GM23338 (cell line): ENCODE measurements around the gene CELF2. TPM values are rescaled to one million over a fixed set of nuclear protein-coding genes. Genes with fewer than 3 reads are reported as not detected.

ENCODE experiments used
- ATAC-seq: fragments of 200-7000 bp; cut with Tn5 transposase; 3 replicates; pipeline ENCODE4 v1.9.1; 2020
- DNase-seq: peaks from one replicate; pipeline ENCODE4 v3.0.0-alpha.2; 2015; ENCODE audit warnings: low spot score
- H2AFZ ChIP-seq: fragments of 200-600 bp; sonication (generic); 2 replicates; pipeline ENCODE4 v1.8.0; 2016; ENCODE audit warnings: antibody characterized with exemption, mild to moderate bottlenecking, moderate library complexity
- H3F3A ChIP-seq: fragments of 200-600 bp; sonication (generic); replicated peaks from 2 replicates; pipeline ENCODE4 v1.8.0; 2017; ENCODE audit warnings: antibody characterized with exemption, mixed run types, low read depth
- H3K27ac ChIP-seq: fragments of 200-600 bp; sonication (generic); 2 replicates; pipeline ENCODE4 v1.6.1; 2016; ENCODE audit warnings: low read depth
- H3K27me3 ChIP-seq: fragments of 200-600 bp; sonication (generic); 2 replicates; pipeline ENCODE4 v1.8.0; 2016; ENCODE audit warnings: mild to moderate bottlenecking, mixed run types, moderate library complexity; ENCODE audit not compliant: insufficient read depth
- H3K36me3 ChIP-seq: fragments of 200-600 bp; sonication (generic); 2 replicates; pipeline ENCODE4 v1.8.0; 2016; ENCODE audit warnings: mild to moderate bottlenecking; ENCODE audit not compliant: insufficient read depth
- H3K4me1 ChIP-seq: fragments of 200-600 bp; sonication (generic); 2 replicates; pipeline ENCODE4 v1.8.0; 2016; ENCODE audit warnings: mild to moderate bottlenecking, moderate library complexity; ENCODE audit not compliant: insufficient read depth
- H3K4me2 ChIP-seq: fragments of 200-600 bp; sonication (generic); 2 replicates; pipeline ENCODE4 v1.7.1; 2017; ENCODE audit warnings: mixed run types
- H3K4me3 ChIP-seq: fragments of 200-600 bp; sonication (generic); 2 replicates; pipeline ENCODE4 v1.6.1; 2016; ENCODE audit warnings: mixed run types
- H3K79me2 ChIP-seq: fragments of 200-600 bp; sonication (generic); replicated peaks from 2 replicates; pipeline ENCODE4 v1.8.0; 2017; ENCODE audit warnings: mild to moderate bottlenecking; ENCODE audit not compliant: insufficient read depth
- H3K9me2 ChIP-seq: fragments of 200-600 bp; sonication (generic); 2 replicates; pipeline ENCODE4 v1.8.0; 2017; ENCODE audit not compliant: insufficient read depth
- H4K20me1 ChIP-seq: fragments of 200-600 bp; sonication (generic); replicated peaks from 2 replicates; pipeline ENCODE4 v1.8.0; 2017; ENCODE audit warnings: mild to moderate bottlenecking; ENCODE audit not compliant: insufficient read depth
- H3K27ac Mint-ChIP-seq: 2 replicates; pipeline ENCODE4 v1.8.0; 2020; ENCODE audit warnings: inconsistent platforms, mild to moderate bottlenecking, moderate library complexity, mixed read lengths
- H3K27me3 Mint-ChIP-seq: 3 replicates; pipeline ENCODE4 v1.8.0; 2022; ENCODE audit warnings: low read depth, mild to moderate bottlenecking, moderate library complexity, mixed read lengths, inconsistent platforms; ENCODE audit not compliant: insufficient read depth, poor library complexity
- H3K36me3 Mint-ChIP-seq: 3 replicates; pipeline ENCODE4 v1.8.0; 2021; ENCODE audit warnings: low read depth, mild to moderate bottlenecking, inconsistent platforms, moderate library complexity, mixed read lengths
- H3K4me1 Mint-ChIP-seq: 3 replicates; pipeline ENCODE4 v1.8.0; 2020; ENCODE audit warnings: mild to moderate bottlenecking, inconsistent platforms, mixed read lengths
- H3K4me3 Mint-ChIP-seq: 3 replicates; pipeline ENCODE4 v1.8.0; 2021; ENCODE audit warnings: moderate library complexity, mild to moderate bottlenecking, inconsistent platforms, mixed read lengths
- H3K9me3 Mint-ChIP-seq: 3 replicates; pipeline ENCODE4 v1.8.0; 2020; ENCODE audit warnings: moderate library complexity, mild to moderate bottlenecking, inconsistent platforms, mixed read lengths
- CREB1 ChIP-seq: fragments of 250-450 bp; sonication (Bioruptor Pico); IDR thresholded peaks from 2 replicates; pipeline ENCODE4 v1.5.0; 2020; ENCODE audit warnings: low read depth, mild to moderate bottlenecking, moderate library complexity
- EZH2phosphoT487 ChIP-seq: fragments of 200-600 bp; sonication (generic); IDR thresholded peaks from one replicate; pipeline ENCODE4 v1.8.1; 2018; ENCODE audit warnings: antibody characterized with exemption; ENCODE audit not compliant: unreplicated experiment
- POLR2AphosphoS5 ChIP-seq: IDR thresholded peaks from 2 replicates; pipeline ENCODE4 v1.6.1; 2016; ENCODE audit warnings: antibody characterized with exemption, low read depth
- STAT1 ChIP-seq: IDR thresholded peaks from one replicate; pipeline ENCODE4 v1.6.1; 2016; ENCODE audit warnings: antibody characterized with exemption; ENCODE audit not compliant: unreplicated experiment
- ZNF114 ChIP-seq: fragments of 250-450 bp; sonication (Bioruptor Pico); IDR thresholded peaks from 2 replicates; pipeline ENCODE4 v1.5.0; 2020; ENCODE audit warnings: mild to moderate bottlenecking, moderate library complexity
- ZNF331 ChIP-seq: fragments of 250-450 bp; sonication (Bioruptor Pico); IDR thresholded peaks from 2 replicates; pipeline ENCODE4 v1.5.0; 2020; ENCODE audit warnings: low read depth, mild to moderate bottlenecking, moderate library complexity
- polyA plus RNA-seq: library from polyadenylated mRNA; unstranded; fragments of >200 nt; fragmentation: Nextera tagmentation; extraction: Ambion mirVana; gene quantifications from 2 replicates; pipeline ENCODE4 v1.2.1, GENCODE V29; 2016
- total RNA-seq: library from RNA; depleted of rRNA; stranded (reverse); fragments of >200 nt; shearing (Covaris generic); gene quantifications from 2 replicates; pipeline ENCODE4 v1.2.3, GENCODE V29; 2014
- TF ChIP-seq, protein P1 (sequence below), 2 experiments: fragments of 200-600 bp in 1 of 2; sonication (generic) in 1 of 2; conservative IDR thresholded peaks; 2 replicates each; pipeline versions ENCODE4 v1.5.1 to v1.6.1; 2016 to 2017; ENCODE audit warnings: antibody characterized with exemption in 2 of 2, low read depth in 2 of 2, mild to moderate bottlenecking in 2 of 2, moderate library complexity in 1 of 2
- TF ChIP-seq, protein P2 (sequence below): IDR thresholded peaks from 2 replicates; pipeline ENCODE4 v1.6.1; 2016; ENCODE audit warnings: antibody characterized with exemption
- TF ChIP-seq, protein P3 (sequence below): IDR thresholded peaks from one replicate; pipeline ENCODE4 v1.6.1; 2018; ENCODE audit warnings: antibody characterized with exemption; ENCODE audit not compliant: unreplicated experiment

Gene CELF2
- total and polyA plus RNA-seq, 2 experiments from 2014 or later: 18.1 to 22.5 TPM

DNA sequence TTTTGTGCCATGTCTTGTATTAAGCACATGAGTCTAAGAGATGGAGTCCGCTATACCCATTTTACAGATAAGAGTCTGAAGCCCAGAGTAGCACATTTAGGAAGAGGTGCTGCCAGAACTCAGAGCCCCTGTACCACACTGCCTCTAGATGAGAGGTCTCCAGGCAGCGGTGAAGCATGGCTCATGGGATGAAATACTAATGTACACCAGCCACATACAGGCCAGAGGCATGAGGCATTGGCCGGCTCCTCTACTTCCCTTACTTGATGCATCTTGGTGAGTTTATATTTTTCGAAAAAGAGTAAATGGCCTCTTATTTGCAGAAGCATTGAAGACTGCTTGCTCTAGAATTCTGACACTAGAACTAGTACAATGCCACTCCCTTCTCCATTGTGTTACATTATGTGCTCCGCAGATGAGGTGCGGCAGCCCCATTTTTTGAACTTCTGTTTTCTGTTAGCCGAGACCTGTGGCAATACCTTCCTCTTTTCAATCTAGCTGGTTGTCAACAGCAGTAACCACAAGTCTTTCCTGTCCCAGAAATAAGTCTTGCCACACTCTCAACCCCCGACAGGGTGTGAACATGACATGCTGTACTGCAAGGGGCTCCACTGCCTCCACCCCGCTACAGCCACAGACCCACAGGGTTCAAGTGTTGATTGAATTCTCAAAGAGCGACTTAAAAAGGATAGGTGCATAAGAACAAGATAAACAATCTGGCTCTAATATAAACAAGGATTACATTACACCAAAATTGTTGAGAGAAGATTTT, 145.3 kb downstream of the CELF2 start:
- DNase-seq (no peak), ATAC-seq (no peak)
- H4K20me1 ChIP-seq: no peaks in the 10 kb centered on the region
- TF ChIP-seq, protein P1, sequence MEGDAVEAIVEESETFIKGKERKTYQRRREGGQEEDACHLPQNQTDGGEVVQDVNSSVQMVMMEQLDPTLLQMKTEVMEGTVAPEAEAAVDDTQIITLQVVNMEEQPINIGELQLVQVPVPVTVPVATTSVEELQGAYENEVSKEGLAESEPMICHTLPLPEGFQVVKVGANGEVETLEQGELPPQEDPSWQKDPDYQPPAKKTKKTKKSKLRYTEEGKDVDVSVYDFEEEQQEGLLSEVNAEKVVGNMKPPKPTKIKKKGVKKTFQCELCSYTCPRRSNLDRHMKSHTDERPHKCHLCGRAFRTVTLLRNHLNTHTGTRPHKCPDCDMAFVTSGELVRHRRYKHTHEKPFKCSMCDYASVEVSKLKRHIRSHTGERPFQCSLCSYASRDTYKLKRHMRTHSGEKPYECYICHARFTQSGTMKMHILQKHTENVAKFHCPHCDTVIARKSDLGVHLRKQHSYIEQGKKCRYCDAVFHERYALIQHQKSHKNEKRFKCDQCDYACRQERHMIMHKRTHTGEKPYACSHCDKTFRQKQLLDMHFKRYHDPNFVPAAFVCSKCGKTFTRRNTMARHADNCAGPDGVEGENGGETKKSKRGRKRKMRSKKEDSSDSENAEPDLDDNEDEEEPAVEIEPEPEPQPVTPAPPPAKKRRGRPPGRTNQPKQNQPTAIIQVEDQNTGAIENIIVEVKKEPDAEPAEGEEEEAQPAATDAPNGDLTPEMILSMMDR (conservative IDR thresholded peaks at IDR 0.05; ENCODE audit: low read depth in 2 of 2): no peak
- TF ChIP-seq, protein P2, sequence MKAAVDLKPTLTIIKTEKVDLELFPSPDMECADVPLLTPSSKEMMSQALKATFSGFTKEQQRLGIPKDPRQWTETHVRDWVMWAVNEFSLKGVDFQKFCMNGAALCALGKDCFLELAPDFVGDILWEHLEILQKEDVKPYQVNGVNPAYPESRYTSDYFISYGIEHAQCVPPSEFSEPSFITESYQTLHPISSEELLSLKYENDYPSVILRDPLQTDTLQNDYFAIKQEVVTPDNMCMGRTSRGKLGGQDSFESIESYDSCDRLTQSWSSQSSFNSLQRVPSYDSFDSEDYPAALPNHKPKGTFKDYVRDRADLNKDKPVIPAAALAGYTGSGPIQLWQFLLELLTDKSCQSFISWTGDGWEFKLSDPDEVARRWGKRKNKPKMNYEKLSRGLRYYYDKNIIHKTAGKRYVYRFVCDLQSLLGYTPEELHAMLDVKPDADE: no peak
- TF ChIP-seq POLR2AphosphoS5 (no peak), ZNF114 (no peak), STAT1 (no peak), ZNF331 (CRISPR knock-in tag) (no peak), EZH2phosphoT487 (no peak), CREB1 (CRISPR knock-in tag) (no peak)
- H3K4me1 ChIP-seq: peaks cover 35% of the 10 kb centered on the region
- H3K79me2 ChIP-seq: no peaks in the 10 kb centered on the region
- no peak overlapping the region for H3K27ac ChIP-seq
- H3K4me1 Mint-ChIP-seq: peaks cover 28% of the 10 kb centered on the region
- H2AFZ ChIP-seq: no peak overlapping the region
- peaks cover 3% of the 10 kb centered on the region; the same call in 1 of the 2 replicates for H3K9me2 ChIP-seq
- H3K27me3 Mint-ChIP-seq: peaks cover 8% of the 10 kb centered on the region
- no peaks in the 10 kb centered on the region for H3F3A ChIP-seq
- H3K27ac Mint-ChIP-seq: no peak overlapping the region
- peaks cover 10% of the 10 kb centered on the region for H3K36me3 Mint-ChIP-seq
- no peaks in the 10 kb centered on the region for H3K27me3 ChIP-seq
- no peaks in the 10 kb centered on the region for H3K36me3 ChIP-seq
- no peak overlapping the region for H3K4me3 ChIP-seq
- no peak overlapping the region; the same call in 2 of the 3 replicates for H3K4me3 Mint-ChIP-seq
- peaks cover 13% of the 10 kb centered on the region for H3K9me3 Mint-ChIP-seq
- no peak overlapping the region for H3K4me2 ChIP-seq

DNA sequence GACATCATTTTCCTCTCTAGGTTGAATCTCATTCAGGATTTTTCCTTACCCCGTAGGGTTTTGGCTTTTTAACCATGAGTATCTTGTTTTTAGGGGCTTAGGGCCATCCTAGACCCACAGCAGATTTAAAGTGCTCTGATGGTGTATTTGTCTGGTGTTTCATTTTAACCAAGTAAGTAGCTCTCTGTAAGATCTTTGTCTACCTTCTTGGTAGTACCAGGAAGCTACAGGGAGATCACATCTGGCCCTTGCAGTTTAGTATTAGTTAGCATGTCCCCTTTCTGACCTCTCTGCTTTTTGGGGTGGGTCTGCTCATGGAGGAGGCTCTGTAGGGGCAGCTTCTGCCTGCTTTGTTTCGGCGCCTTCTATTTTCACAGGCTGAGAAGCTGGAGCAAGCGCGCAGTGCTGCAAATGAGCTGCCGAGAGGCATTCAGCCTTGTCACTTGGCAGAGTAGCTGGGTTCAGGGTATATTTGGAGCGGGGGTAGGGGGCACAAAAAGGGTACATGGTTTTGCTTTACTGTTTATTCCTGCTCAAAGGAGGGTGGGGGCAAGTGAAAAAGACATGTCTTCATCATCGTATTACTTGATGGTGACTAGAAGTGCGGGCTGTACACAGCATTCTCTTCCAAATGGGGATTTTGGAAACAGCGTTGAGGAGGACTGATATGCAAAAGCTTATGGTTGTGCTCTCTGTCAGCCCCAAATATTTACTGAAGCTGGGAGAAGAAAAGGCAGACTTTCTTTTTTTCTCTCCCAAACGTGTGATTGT, 146.3 kb downstream of the CELF2 start:
- Histone ChIP-seq H3K27me3 (no peaks in the 10 kb centered on the region), H3K79me2 (0 out of 2 replicates have a peak, but pooled peaks cover 1% of the 10 kb centered on the region), H3K4me3 (peak overlapping the region; percentile 93), H4K20me1 (no peaks in the 10 kb centered on the region), H3K4me1 (peaks cover 32% of the 10 kb centered on the region), H3K27ac (no peak overlapping the region), H3K4me2 (peak overlapping the region; percentile 94), H3K9me2 (peaks cover 3% of the 10 kb centered on the region; the same call in 1 of the 2 replicates), H3K36me3 (no peaks in the 10 kb centered on the region), H3F3A (no peaks in the 10 kb centered on the region), H2AFZ (peak overlapping the region; percentile 94)
- H3K9me3 Mint-ChIP-seq: peaks cover 13% of the 10 kb centered on the region
- H3K27ac Mint-ChIP-seq: no peak overlapping the region
- peak overlapping the region; percentile 93 for H3K4me3 Mint-ChIP-seq
- DNase-seq: no peak
- ATAC-seq: peak; percentile 5; the same call in 2 of the 3 replicates
- peaks cover 28% of the 10 kb centered on the region for H3K4me1 Mint-ChIP-seq
- peaks cover 8% of the 10 kb centered on the region for H3K27me3 Mint-ChIP-seq
- peaks cover 10% of the 10 kb centered on the region for H3K36me3 Mint-ChIP-seq
- TF ChIP-seq, protein P3, sequence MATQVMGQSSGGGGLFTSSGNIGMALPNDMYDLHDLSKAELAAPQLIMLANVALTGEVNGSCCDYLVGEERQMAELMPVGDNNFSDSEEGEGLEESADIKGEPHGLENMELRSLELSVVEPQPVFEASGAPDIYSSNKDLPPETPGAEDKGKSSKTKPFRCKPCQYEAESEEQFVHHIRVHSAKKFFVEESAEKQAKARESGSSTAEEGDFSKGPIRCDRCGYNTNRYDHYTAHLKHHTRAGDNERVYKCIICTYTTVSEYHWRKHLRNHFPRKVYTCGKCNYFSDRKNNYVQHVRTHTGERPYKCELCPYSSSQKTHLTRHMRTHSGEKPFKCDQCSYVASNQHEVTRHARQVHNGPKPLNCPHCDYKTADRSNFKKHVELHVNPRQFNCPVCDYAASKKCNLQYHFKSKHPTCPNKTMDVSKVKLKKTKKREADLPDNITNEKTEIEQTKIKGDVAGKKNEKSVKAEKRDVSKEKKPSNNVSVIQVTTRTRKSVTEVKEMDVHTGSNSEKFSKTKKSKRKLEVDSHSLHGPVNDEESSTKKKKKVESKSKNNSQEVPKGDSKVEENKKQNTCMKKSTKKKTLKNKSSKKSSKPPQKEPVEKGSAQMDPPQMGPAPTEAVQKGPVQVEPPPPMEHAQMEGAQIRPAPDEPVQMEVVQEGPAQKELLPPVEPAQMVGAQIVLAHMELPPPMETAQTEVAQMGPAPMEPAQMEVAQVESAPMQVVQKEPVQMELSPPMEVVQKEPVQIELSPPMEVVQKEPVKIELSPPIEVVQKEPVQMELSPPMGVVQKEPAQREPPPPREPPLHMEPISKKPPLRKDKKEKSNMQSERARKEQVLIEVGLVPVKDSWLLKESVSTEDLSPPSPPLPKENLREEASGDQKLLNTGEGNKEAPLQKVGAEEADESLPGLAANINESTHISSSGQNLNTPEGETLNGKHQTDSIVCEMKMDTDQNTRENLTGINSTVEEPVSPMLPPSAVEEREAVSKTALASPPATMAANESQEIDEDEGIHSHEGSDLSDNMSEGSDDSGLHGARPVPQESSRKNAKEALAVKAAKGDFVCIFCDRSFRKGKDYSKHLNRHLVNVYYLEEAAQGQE: no peak
- TF ChIP-seq, protein P1 (conservative IDR thresholded peaks at IDR 0.05; ENCODE audit: low read depth in 2 of 2): no peak
